OCI-LY1 (cell line): ENCODE data around the gene EDC4.

Source experiments
- H2AFZ ChIP-seq: fragments of 200-600 bp; sonication (generic), shearing (Covaris generic); 2 replicates; pipeline ENCODE4 v1.6.0; 2014; ENCODE audit warnings: antibody characterized with exemption, mild to moderate bottlenecking, low read length
- H3F3A ChIP-seq: fragments of 200-600 bp; sonication (generic), shearing (Covaris generic); 2 replicates; pipeline ENCODE4 v1.6.0; 2014; ENCODE audit warnings: mild to moderate bottlenecking, antibody characterized with exemption, low read length, moderate library complexity; ENCODE audit not compliant: insufficient read depth
- H3K27ac ChIP-seq: fragments of 200-600 bp; sonication (generic); 2 replicates; pipeline ENCODE4 v1.5.1; 2014; ENCODE audit warnings: low read length, mixed run types, mild to moderate bottlenecking, low read depth; ENCODE audit not compliant: poor library complexity, severe bottlenecking
- H3K27me3 ChIP-seq: fragments of 200-600 bp; sonication (generic); 2 replicates; pipeline ENCODE4 v1.6.0; 2014; ENCODE audit warnings: antibody characterized with exemption, mild to moderate bottlenecking, low read length, moderate library complexity; ENCODE audit not compliant: insufficient read depth
- H3K36me3 ChIP-seq: fragments of 200-600 bp; sonication (generic); 2 replicates; pipeline ENCODE4 v1.6.1; 2014; ENCODE audit warnings: mild to moderate bottlenecking, antibody characterized with exemption, low read length, moderate library complexity, mixed read lengths; ENCODE audit not compliant: insufficient read depth
- H3K4me1 ChIP-seq: fragments of 200-600 bp; sonication (generic); 2 replicates; pipeline ENCODE4 v1.5.1; 2014; ENCODE audit warnings: mild to moderate bottlenecking, low read length, moderate library complexity; ENCODE audit not compliant: insufficient read depth, severe bottlenecking
- H3K4me2 ChIP-seq: fragments of 200-600 bp; sonication (generic), shearing (Covaris generic); 2 replicates; pipeline ENCODE4 v1.6.1; 2014; ENCODE audit warnings: low read length
- H3K4me3 ChIP-seq: fragments of 200-600 bp; sonication (generic); 2 replicates; pipeline ENCODE4 v1.5.1; 2014; ENCODE audit warnings: low read length, low read depth, mild to moderate bottlenecking, mixed read lengths; ENCODE audit not compliant: poor library complexity, severe bottlenecking
- H3K79me2 ChIP-seq: fragments of 200-600 bp; shearing (Covaris generic); 2 replicates; pipeline ENCODE4 v1.6.1; 2016; ENCODE audit warnings: mixed run types, low read length, mixed read lengths; ENCODE audit not compliant: insufficient read depth
- H3K9ac ChIP-seq: fragments of 200-600 bp; sonication (generic), shearing (Covaris generic); 2 replicates; pipeline ENCODE4 v1.6.1; 2014; ENCODE audit warnings: mild to moderate bottlenecking, low read length, mixed read lengths
- H3K9me2 ChIP-seq: fragments of 200-600 bp; sonication (generic), shearing (Covaris generic); 2 replicates; pipeline ENCODE4 v1.6.1; 2014; ENCODE audit warnings: low read depth, mild to moderate bottlenecking, low read length, mixed read lengths
- H3K9me3 ChIP-seq: fragments of 200-600 bp; shearing (Covaris generic); 2 replicates; pipeline ENCODE4 v1.6.1; 2014; ENCODE audit warnings: low read length, mixed read lengths
- H4K20me1 ChIP-seq: fragments of 200-600 bp; sonication (generic), shearing (Covaris generic); 2 replicates; pipeline ENCODE4 v1.6.0; 2016; ENCODE audit warnings: mild to moderate bottlenecking, low read length; ENCODE audit not compliant: insufficient read depth
- EZH2 ChIP-seq: fragments of 200-600 bp; sonication (generic), shearing (Covaris generic); IDR thresholded peaks from 2 replicates; pipeline ENCODE4 v1.8.0; 2017; ENCODE audit warnings: borderline replicate concordance, mixed run types, mild to moderate bottlenecking, antibody characterized with exemption, low read length, moderate library complexity, mixed read lengths
- TF ChIP-seq, protein P1 (sequence below): fragments of 200-600 bp; sonication (generic), shearing (Covaris generic); IDR thresholded peaks from 2 replicates; pipeline ENCODE4 v1.5.1; 2017; ENCODE audit warnings: mild to moderate bottlenecking, antibody characterized with exemption, low read length, moderate library complexity, mixed read lengths

Gene EDC4

DNA sequence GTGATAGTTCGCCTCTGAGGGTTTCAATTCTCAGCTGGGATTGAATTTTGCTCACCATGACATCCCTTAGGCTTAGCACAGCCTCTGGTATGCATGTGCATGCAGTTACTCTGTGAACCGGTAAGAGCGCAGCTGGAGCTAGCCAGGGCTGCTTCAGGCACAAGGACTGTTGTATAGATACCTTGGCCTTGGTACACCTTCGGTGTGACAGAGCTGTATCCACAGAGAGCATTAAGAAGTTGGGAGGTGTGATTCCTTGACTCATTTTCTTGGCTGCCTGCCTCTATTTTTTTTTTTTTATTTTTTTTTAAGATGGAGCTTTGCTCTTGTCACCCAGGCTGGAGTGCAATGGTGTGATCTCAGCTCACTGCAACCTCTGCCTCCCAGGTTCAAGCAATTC, 28.4 kb upstream of the EDC4 start:
- Histone ChIP-seq H2AFZ (no peak overlapping the region), H3K27me3 (no peaks in the 10 kb centered on the region), H3K9me2 (no peaks in the 10 kb centered on the region), H3K4me2 (peak overlapping the region; percentile 92), H3K36me3 (peaks cover 6% of the 10 kb centered on the region), H3K9ac (peak overlapping the region; percentile 90; the same call in 1 of the 2 replicates), H3K4me3 (peak overlapping the region; percentile 95), H3K27ac (peak overlapping the region; percentile 87), H3F3A (no peaks in the 10 kb centered on the region), H3K79me2 (peaks cover 21% of the 10 kb centered on the region), H3K4me1 (peaks cover 49% of the 10 kb centered on the region), H3K9me3 (no peaks in the 10 kb centered on the region), H4K20me1 (no peaks in the 10 kb centered on the region)
- TF ChIP-seq, protein P1, sequence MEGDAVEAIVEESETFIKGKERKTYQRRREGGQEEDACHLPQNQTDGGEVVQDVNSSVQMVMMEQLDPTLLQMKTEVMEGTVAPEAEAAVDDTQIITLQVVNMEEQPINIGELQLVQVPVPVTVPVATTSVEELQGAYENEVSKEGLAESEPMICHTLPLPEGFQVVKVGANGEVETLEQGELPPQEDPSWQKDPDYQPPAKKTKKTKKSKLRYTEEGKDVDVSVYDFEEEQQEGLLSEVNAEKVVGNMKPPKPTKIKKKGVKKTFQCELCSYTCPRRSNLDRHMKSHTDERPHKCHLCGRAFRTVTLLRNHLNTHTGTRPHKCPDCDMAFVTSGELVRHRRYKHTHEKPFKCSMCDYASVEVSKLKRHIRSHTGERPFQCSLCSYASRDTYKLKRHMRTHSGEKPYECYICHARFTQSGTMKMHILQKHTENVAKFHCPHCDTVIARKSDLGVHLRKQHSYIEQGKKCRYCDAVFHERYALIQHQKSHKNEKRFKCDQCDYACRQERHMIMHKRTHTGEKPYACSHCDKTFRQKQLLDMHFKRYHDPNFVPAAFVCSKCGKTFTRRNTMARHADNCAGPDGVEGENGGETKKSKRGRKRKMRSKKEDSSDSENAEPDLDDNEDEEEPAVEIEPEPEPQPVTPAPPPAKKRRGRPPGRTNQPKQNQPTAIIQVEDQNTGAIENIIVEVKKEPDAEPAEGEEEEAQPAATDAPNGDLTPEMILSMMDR = peak; percentile 33; the same call in 1 of the 2 replicates
- TF ChIP-seq EZH2 = no peak

DNA sequence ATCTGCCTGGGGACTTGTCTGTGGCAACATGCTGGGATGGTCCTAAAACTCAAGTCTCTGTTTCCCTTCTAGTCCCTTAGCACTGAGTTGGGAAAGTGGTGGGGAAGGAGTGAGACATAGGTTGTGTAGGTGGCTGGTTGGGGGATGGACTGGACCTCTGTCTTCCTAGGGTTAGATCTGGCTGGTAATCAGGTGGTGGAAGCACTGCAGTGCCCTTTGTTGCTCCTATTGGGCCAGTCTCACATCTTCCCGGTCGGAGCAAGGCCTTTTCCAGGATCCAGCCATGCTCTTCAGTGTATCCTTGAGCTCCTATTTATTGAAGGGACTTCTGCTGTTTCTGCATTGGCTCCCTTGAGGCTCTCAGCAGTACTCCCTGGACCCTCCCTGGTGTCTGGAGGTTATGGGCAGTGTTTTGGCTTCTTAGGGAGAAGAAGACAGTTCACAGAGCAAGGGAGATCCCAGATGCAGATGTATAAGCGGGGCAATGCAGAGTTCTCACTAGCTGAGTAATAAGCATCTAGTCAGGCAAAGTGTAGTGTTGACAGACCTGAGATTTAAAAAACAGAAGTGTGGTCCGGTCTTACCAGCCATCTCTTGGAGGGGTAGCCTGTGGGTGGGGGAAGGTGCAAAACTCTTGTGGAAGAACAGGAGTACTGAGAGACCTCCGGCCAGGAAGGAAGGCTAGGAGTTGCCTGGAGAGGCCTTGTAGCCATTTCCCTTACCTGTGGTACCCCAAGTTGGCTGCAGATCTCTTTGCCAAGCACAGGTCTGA, 27.4 kb upstream of the EDC4 start:
- H2AFZ ChIP-seq = no peak overlapping the region
- H3K27ac ChIP-seq = peak overlapping the region; percentile 87
- TF ChIP-seq, protein P1 = no peak
- peak overlapping the region; percentile 95 for H3K4me3 ChIP-seq
- no peaks in the 10 kb centered on the region for H4K20me1 ChIP-seq
- no peaks in the 10 kb centered on the region for H3F3A ChIP-seq
- H3K9me3 ChIP-seq = no peaks in the 10 kb centered on the region
- peaks cover 26% of the 10 kb centered on the region for H3K79me2 ChIP-seq
- H3K9ac ChIP-seq = peak overlapping the region; percentile 85
- H3K4me2 ChIP-seq = peak overlapping the region; percentile 92
- H3K27me3 ChIP-seq = no peaks in the 10 kb centered on the region
- H3K36me3 ChIP-seq = peaks cover 6% of the 10 kb centered on the region
- H3K9me2 ChIP-seq = no peaks in the 10 kb centered on the region
- H3K4me1 ChIP-seq = peaks cover 49% of the 10 kb centered on the region

DNA sequence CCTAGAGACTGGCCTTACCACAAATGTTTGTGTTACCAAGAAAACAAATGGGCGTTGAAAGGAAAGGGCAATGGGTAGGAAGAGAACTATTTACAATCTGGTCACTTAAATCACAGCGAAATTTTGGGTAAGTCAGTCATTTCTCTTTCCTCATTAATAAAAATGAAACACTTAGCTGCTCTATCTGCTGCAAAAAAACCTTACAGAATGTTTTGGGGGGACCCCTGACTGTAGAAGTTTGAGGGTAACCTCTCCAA, 26.9 kb upstream of the EDC4 start:
- no peak overlapping the region for H2AFZ ChIP-seq
- H3K9ac ChIP-seq = peak overlapping the region; percentile 85
- peaks cover 6% of the 10 kb centered on the region for H3K36me3 ChIP-seq
- no peaks in the 10 kb centered on the region for H3F3A ChIP-seq
- peak overlapping the region; percentile 87 for H3K27ac ChIP-seq
- H3K27me3 ChIP-seq = no peaks in the 10 kb centered on the region
- H3K4me1 ChIP-seq = peaks cover 49% of the 10 kb centered on the region
- peak overlapping the region; percentile 95 for H3K4me3 ChIP-seq
- no peaks in the 10 kb centered on the region for H3K9me2 ChIP-seq
- H3K4me2 ChIP-seq = peak overlapping the region; percentile 92
- TF ChIP-seq, protein P1 = no peak
- TF ChIP-seq EZH2 = no peak
- no peaks in the 10 kb centered on the region for H3K9me3 ChIP-seq
- no peaks in the 10 kb centered on the region for H4K20me1 ChIP-seq
- peaks cover 27% of the 10 kb centered on the region for H3K79me2 ChIP-seq
